Measurements from ENCODE around the gene DCAF7. TPM values are rescaled to one million over a fixed set of nuclear protein-coding genes. Genes with fewer than 3 reads are reported as not detected.

DCAF7 gene
- total and polyA plus RNA-seq, 3 donors from 2014 or later, result 51.7 to 164 (median 66.8) TPM

DNA sequence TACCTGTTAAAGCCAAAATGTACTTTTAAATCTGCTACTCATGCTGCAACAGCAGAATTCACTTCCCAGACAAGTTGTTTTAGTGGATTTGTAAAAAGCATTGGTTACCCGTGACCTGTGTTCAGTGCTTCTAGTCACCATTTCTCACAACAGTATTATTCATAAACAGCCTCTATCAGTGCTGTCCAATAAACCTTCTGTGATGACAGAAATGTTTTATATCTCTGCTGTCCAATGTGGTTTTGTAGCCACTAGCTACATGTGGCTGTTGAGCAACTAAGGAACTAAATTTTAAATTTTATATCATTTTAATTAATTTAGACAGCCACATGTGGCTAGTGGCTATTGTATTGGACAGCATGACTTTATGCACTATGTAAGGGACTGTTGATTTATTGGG is 84.5 kb downstream of the DCAF7 start:
- WGBS, 2 donors, result 81 to 85% methylated on average over 1 of the region's 1 CpG
- Histone ChIP-seq H3K4me1 (peaks cover 15% of the 10 kb centered on the region), H3K27me3 (no peaks in the 10 kb centered on the region)

GRCh38 chr17:63635290-63635689 is 85.0 kb downstream of the DCAF7 start:
- Histone ChIP-seq H3K4me1 (peaks cover 15% of the 10 kb centered on the region), H3K27me3 (no peaks in the 10 kb centered on the region), H3K9me3 (no peaks in the 10 kb centered on the region), H3K27ac (no peak overlapping the region), H3K4me3 (no peak overlapping the region), H3K36me3 (ENCODE audit: low read depth, missing control alignments) (no peaks in the 10 kb centered on the region)
- TF ChIP-seq POLR2A (IDR thresholded peaks at IDR 0.05), result no peak
- no peak for TF ChIP-seq CTCF (IDR thresholded peaks at IDR 0.05)
- DNase-seq, result no peak
- intact Hi-C loops (cut with DNase I; ENCODE audit: low total_unique reads), result no loop called here
- WGBS, 2 donors, result 61 to 70% methylated on average over 2 of the region's 2 CpGs

More for the DNA sequence above, 84.5 kb downstream of the DCAF7 start:
- TF ChIP-seq POLR2A (IDR thresholded peaks at IDR 0.05), result no peak
- TF ChIP-seq CTCF (IDR thresholded peaks at IDR 0.05), result no peak
- DNase-seq, result no peak
- no peak overlapping the region for H3K4me3 ChIP-seq
- intact Hi-C loops (cut with DNase I; ENCODE audit: low total_unique reads), result no loop called here
- no peaks in the 10 kb centered on the region for H3K36me3 ChIP-seq (ENCODE audit: low read depth, missing control alignments)
- H3K9me3 ChIP-seq, result no peaks in the 10 kb centered on the region
- no peak overlapping the region for H3K27ac ChIP-seq

- Histone ChIP-seq H3K4me1 (peaks cover 15% of the 10 kb centered on the region), H3K9me3 (no peaks in the 10 kb centered on the region), H3K36me3 (ENCODE audit: low read depth, missing control alignments) (no peaks in the 10 kb centered on the region), H3K27me3 (no peaks in the 10 kb centered on the region), H3K27ac (no peak overlapping the region), H3K4me3 (no peak overlapping the region)
- DNase-seq, result no peak
- 67 to 74% methylated on average over 2 of the region's 2 CpGs for WGBS, 2 donors
- no peak for TF ChIP-seq POLR2A (IDR thresholded peaks at IDR 0.05)
- TF ChIP-seq CTCF (IDR thresholded peaks at IDR 0.05), result no peak
- intact Hi-C loops (cut with DNase I; ENCODE audit: low total_unique reads), result no loop called here
These were observed 85.5 kb downstream of the DCAF7 start for GRCh38 chr17:63635787-63636186.

GRCh38 chr17:63639125-63639524 is 88.8 kb downstream of the DCAF7 start:
- peaks cover 15% of the 10 kb centered on the region for H3K4me1 ChIP-seq
- no peak overlapping the region for H3K27ac ChIP-seq
- no peak for DNase-seq
- H3K27me3 ChIP-seq, result no peaks in the 10 kb centered on the region
- no peaks in the 10 kb centered on the region for H3K36me3 ChIP-seq (ENCODE audit: low read depth, missing control alignments)
- no peak overlapping the region for H3K4me3 ChIP-seq
- WGBS, 2 donors, result 73 to 77% methylated on average over 1 of the region's 1 CpG
- intact Hi-C loops (cut with DNase I; ENCODE audit: low total_unique reads), result no loop called here
- H3K9me3 ChIP-seq, result no peaks in the 10 kb centered on the region
- TF ChIP-seq CTCF (IDR thresholded peaks at IDR 0.05), result no peak
- no peak for TF ChIP-seq POLR2A (IDR thresholded peaks at IDR 0.05)

- Histone ChIP-seq H3K27ac (no peak overlapping the region), H3K4me1 (peaks cover 7% of the 10 kb centered on the region), H3K27me3 (no peaks in the 10 kb centered on the region), H3K36me3 (ENCODE audit: low read depth, missing control alignments) (no peaks in the 10 kb centered on the region), H3K9me3 (no peaks in the 10 kb centered on the region), H3K4me3 (no peak overlapping the region)
- no peak for DNase-seq
- WGBS, 2 donors, result 92 to 93% methylated on average over 3 to 4 of the region's 4 CpGs
- no peak for TF ChIP-seq POLR2A (IDR thresholded peaks at IDR 0.05)
- no peak for TF ChIP-seq CTCF (IDR thresholded peaks at IDR 0.05)
- intact Hi-C loops (cut with DNase I; ENCODE audit: low total_unique reads), result no loop called here
These were observed 89.8 kb downstream of the DCAF7 start for GRCh38 chr17:63640038-63640437.
